Breast epithelium (tissue), 3 donors: ENCODE data around the gene TFCP2L1.

Source experiments
- POLR2A ChIP-seq: fragments of 450-650 bp; IDR thresholded peaks from one replicate; pipeline ENCODE4 v1.6.1; 2016; ENCODE audit warnings: antibody characterized with exemption, mild to moderate bottlenecking, moderate library complexity
- TF ChIP-seq, protein P1 (sequence below), 3 donors: fragments of 450-650 bp; IDR thresholded peaks; one replicate each; pipeline ENCODE4 v1.5.1; 2016 to 2017; ENCODE audit warnings: antibody characterized with exemption in 3 of 3, mild to moderate bottlenecking in 3 of 3, moderate library complexity in 3 of 3

DNA sequence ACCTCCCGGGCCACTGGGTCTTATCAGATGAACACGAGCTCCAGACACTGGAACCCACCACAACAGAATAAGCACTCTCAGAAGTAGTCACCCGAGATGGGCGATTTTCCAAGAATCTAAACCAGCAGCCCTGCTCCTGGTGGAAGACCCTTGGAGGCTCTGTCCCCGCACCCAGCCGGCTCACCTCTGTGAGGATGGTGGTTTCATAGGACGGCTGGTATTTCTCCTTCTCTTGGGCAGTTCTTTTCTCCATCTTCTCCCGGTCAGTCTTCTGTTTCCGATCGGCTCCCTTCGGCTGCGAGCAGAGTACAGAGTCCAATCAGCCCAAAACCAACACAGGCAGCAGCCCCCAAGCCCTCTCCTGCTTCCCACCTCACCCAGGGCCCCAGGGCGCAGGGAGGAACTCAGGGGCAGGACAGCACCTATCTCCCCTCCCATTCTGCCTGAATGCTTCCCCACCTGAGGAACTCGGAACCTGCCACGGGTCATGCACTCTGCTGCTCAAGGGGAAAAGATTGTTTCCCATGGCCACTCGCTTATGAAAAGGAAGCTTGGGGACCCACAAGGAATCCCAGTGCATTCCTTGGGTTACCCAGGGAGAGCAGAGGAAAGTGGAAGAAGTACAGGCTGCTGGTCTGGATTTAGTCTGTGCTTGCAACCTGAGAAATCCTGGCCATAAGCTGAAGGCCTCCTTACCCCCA lies 42.7 kb downstream of the TFCP2L1 start:
- TF ChIP-seq, protein P1, sequence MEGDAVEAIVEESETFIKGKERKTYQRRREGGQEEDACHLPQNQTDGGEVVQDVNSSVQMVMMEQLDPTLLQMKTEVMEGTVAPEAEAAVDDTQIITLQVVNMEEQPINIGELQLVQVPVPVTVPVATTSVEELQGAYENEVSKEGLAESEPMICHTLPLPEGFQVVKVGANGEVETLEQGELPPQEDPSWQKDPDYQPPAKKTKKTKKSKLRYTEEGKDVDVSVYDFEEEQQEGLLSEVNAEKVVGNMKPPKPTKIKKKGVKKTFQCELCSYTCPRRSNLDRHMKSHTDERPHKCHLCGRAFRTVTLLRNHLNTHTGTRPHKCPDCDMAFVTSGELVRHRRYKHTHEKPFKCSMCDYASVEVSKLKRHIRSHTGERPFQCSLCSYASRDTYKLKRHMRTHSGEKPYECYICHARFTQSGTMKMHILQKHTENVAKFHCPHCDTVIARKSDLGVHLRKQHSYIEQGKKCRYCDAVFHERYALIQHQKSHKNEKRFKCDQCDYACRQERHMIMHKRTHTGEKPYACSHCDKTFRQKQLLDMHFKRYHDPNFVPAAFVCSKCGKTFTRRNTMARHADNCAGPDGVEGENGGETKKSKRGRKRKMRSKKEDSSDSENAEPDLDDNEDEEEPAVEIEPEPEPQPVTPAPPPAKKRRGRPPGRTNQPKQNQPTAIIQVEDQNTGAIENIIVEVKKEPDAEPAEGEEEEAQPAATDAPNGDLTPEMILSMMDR (IDR thresholded peaks at IDR 0.05), result no peak
- no peak for TF ChIP-seq POLR2A
